NCI-H69 (cell line): ENCODE results near the gene RGS18.
A peak's percentile ranks its signal among the peaks of the same experiment; 100 is the strongest.
"Not testable (repeated sequence)": the region's sequence is repeated elsewhere in the genome, so short reads cannot be mapped to it uniquely, and the experiment has no call there.

ENCODE experiments used
- DNase-seq: peaks from one replicate; lab custom pipeline; 2025; lab: John Stamatoyannopoulos, UW

RGS18 gene

GRCh38 chr1:192167011-192167410 lies 8.7 kb downstream of the RGS18 start:
- DNase-seq = no peak

GRCh38 chr1:192167911-192168700 lies 9.8 kb downstream of the RGS18 start:
- DNase-seq = no peak

- DNase-seq = no peak
These were observed 10.7 kb downstream of the RGS18 start for GRCh38 chr1:192168964-192169363.

- no peak for DNase-seq
These were observed 12.1 kb downstream of the RGS18 start for GRCh38 chr1:192170196-192170984.

- DNase-seq = no peak
These were observed 12.9 kb downstream of the RGS18 start for GRCh38 chr1:192171123-192171522.

GRCh38 chr1:192175971-192176370 lies 17.7 kb downstream of the RGS18 start:
- no peak for DNase-seq

- no peak for DNase-seq
These were observed 25.5 kb downstream of the RGS18 start for GRCh38 chr1:192183788-192184187.

GRCh38 chr1:192186197-192186596 lies 27.9 kb downstream of the RGS18 start:
- DNase-seq = no peak

- DNase-seq = no peak
These were observed 31.8 kb downstream of the RGS18 start for GRCh38 chr1:192190066-192190465.

- no peak for DNase-seq
These were observed 43.0 kb downstream of the RGS18 start for GRCh38 chr1:192201303-192201702.

- no peak for DNase-seq
These were observed 66.1 kb downstream of the RGS18 start for GRCh38 chr1:192224396-192224795.

- no peak for DNase-seq
These were observed 66.6 kb downstream of the RGS18 start for GRCh38 chr1:192224846-192225245.

- DNase-seq = no peak
These were observed 67.0 kb downstream of the RGS18 start for GRCh38 chr1:192225266-192225665.

GRCh38 chr1:192225703-192226102 lies 67.4 kb downstream of the RGS18 start:
- DNase-seq = no peak

- no peak for DNase-seq
These were observed 69.1 kb downstream of the RGS18 start for GRCh38 chr1:192227330-192227729.

- not testable (repeated sequence) for DNase-seq
These were observed 69.7 kb downstream of the RGS18 start for GRCh38 chr1:192227980-192228379.

GRCh38 chr1:192232817-192233417 lies 74.7 kb downstream of the RGS18 start:
- no peak for DNase-seq

- DNase-seq = peak; percentile 10
These were observed 76.9 kb downstream of the RGS18 start for GRCh38 chr1:192235127-192235526.
